ENCODE data around the gene CIART. TPM values are rescaled to one million over a fixed set of nuclear protein-coding genes. Genes with fewer than 3 reads are reported as not detected.

The CIART gene
- total and polyA plus RNA-seq, 8 donors, result 0.87 to 5.6 (median 1.7) TPM

DNA sequence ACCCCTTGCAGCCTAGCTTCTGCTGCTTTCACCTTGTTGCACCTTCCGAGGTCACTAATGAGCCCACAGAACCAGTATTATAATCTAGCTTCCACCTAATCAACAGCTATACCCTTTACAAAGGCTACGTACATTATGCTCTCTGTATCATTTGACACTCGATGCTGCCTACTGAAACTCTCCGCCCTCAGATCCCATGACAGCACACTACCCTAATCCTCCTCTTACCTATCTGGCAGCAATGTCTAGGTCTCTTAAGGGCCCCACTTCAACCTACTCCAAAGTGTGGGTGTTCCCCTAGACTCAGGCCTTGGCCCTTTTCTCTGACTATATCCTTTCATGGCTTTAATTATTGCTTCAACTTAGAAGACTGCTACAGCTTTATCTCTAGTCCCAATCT lies 6.5 kb downstream of the CIART start:
- 79 to 88% methylated on average over 4 of the region's 4 CpGs for WGBS, 2 donors
- Histone ChIP-seq H3K27me3 (no peaks in the 10 kb centered on the region), H3K4me3 (no peak overlapping the region), H3K9me3 (no peaks in the 10 kb centered on the region), H3K4me1 (peaks cover 0 to 3% (median 0%) of the 10 kb centered on the region in 3 donors), H3K36me3 (peaks cover 0 to 6% (median 0%) of the 10 kb centered on the region in 3 donors), H3K27ac (no peak overlapping the region)
- intact Hi-C loops (cut with DNase I), result no loop called here
- FAIRE-seq (no peak), DNase-seq (no peak), ATAC-seq (no peak)
- TF ChIP-seq, protein P1, sequence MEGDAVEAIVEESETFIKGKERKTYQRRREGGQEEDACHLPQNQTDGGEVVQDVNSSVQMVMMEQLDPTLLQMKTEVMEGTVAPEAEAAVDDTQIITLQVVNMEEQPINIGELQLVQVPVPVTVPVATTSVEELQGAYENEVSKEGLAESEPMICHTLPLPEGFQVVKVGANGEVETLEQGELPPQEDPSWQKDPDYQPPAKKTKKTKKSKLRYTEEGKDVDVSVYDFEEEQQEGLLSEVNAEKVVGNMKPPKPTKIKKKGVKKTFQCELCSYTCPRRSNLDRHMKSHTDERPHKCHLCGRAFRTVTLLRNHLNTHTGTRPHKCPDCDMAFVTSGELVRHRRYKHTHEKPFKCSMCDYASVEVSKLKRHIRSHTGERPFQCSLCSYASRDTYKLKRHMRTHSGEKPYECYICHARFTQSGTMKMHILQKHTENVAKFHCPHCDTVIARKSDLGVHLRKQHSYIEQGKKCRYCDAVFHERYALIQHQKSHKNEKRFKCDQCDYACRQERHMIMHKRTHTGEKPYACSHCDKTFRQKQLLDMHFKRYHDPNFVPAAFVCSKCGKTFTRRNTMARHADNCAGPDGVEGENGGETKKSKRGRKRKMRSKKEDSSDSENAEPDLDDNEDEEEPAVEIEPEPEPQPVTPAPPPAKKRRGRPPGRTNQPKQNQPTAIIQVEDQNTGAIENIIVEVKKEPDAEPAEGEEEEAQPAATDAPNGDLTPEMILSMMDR (IDR thresholded peaks at IDR 0.05), result no peak

DNA sequence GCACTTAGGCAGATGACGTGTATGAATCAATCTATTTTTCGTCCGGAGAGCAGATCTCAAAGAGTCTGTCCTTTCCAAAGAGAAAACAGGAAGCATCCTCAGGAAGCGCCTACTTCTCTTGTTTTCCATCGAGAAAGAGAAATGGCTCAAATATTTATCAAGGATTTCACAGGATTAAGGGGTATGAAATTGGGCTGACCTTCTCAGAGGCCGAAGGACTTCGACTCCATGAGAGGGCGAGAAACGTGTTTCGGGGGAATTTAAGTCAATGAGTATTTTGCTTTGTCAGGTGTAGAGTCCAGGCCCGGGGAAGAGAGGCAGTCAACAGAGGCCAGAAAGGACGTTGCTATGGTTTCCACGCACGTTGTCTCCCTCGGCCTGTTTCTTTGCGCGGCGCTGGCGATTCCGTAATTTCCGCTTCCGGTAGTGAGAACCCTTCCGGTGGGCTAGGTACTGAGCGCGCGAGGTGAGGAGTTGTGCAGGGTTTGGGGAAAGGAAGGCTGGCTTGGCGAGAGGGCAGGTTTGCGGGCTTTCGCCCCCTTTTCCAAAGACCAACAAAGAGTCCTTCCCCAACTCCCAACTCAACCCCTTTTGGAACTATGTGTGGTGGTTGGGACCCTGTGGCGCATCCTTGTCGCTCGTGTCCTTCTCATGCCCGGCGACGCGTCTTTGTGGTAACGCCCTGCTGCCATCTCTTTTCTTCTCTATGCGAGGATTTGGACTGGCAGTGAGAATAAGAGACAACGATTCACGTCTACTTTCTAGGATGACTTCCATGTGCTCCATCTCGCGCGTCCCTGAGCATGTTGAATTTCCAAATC lies 11.3 kb downstream of the CIART start, which contains the start of gene MRPS21:
MRPS21 (plus strand) TSS at position 429 of the 821 bp plus-strand sequence. CDS start 506 bp downstream, outside the sequence.
- Histone ChIP-seq H3K9me3 (no peaks in the 10 kb centered on the region), H3K4me1 (peaks cover 0 to 6% (median 0%) of the 10 kb centered on the region in 3 donors), H3K36me3 (no peaks in the 10 kb centered on the region), H3K27me3 (no peaks in the 10 kb centered on the region), H3K27ac (peak within 1 kb of the TSS; percentile 4 to 57 (median 37)), H3K4me3 (peak within 1 kb of the TSS; percentile 31 to 67 (median 64))
- FAIRE-seq (no peak), ATAC-seq (peak; percentile 99 to 100 (median 100)), DNase-seq (peak; percentile 84 to 93 (median 86))
- 8% methylated on average over 43 of the region's 43 CpGs for WGBS, 2 donors
- TF ChIP-seq, protein P1 (IDR thresholded peaks at IDR 0.05), result no peak
- intact Hi-C loops (cut with DNase I), result no loop called here

- TF ChIP-seq, protein P1 (IDR thresholded peaks at IDR 0.05), result no peak
These were observed 13.1 kb downstream of the CIART start for GRCh38 chr1:150295476-150295875.

DNA sequence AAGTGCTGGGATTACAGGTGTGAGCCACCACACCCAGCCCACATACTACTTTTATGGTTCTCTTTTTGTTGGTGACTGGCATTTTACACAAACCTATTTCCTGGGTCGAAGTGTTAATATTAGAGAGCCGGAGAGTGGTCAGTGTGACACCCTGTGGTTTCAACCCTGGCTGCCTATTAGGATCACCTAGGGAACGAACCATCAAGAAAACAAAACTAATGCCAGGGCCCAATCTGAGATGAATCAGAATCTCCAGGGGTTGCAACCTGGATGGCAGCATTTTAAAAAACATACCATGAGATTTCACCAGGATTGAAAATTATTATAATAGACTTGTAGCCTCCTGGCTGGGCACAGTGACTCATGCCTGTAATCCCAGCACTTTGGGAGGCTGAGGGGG lies 17.4 kb downstream of the CIART start:
- H3K36me3 ChIP-seq, result peaks cover 0 to 8% (median 2%) of the 10 kb centered on the region in 3 donors

More at GRCh38 chr1:150295476-150295875, 13.1 kb downstream of the CIART start:
- 98 to 100% methylated on average over 2 of the region's 2 CpGs for WGBS, 2 donors
- H3K27ac ChIP-seq, result no peak overlapping the region
- H3K9me3 ChIP-seq, result no peaks in the 10 kb centered on the region
- H3K4me3 ChIP-seq, result no peak overlapping the region
- ATAC-seq (no peak), DNase-seq (no peak), FAIRE-seq (no peak)
- H3K27me3 ChIP-seq, result no peaks in the 10 kb centered on the region
- intact Hi-C loops (cut with DNase I), result no loop called here
- H3K4me1 ChIP-seq, result peaks cover 0 to 6% (median 0%) of the 10 kb centered on the region in 3 donors
- no peaks in the 10 kb centered on the region for H3K36me3 ChIP-seq

More for the DNA sequence above, 17.4 kb downstream of the CIART start:
- WGBS, 2 donors, result 94 to 97% methylated on average over 3 of the region's 3 CpGs
- Histone ChIP-seq H3K27me3 (no peaks in the 10 kb centered on the region), H3K27ac (no peak overlapping the region), H3K9me3 (no peaks in the 10 kb centered on the region), H3K4me1 (no peaks in the 10 kb centered on the region), H3K4me3 (no peak overlapping the region)
- DNase-seq (no peak), ATAC-seq (no peak), FAIRE-seq (no peak)
- TF ChIP-seq, protein P1 (IDR thresholded peaks at IDR 0.05), result no peak
- intact Hi-C loops (cut with DNase I), result no loop called here
